GM12878 (cell line): ENCODE data around the gene ABRACL. TPM values are rescaled to one million over a fixed set of nuclear protein-coding genes. Genes with fewer than 3 reads are reported as not detected.

ENCODE experiments used
- ATAC-seq: fragments of 200-7000 bp; cut with Tn5 transposase; 3 replicates; pipeline ENCODE4 v1.9.1; 2020; ENCODE audit warnings: mild to moderate bottlenecking, moderate library complexity
- BruUV-seq: library from RNA; stranded (reverse); fragments of 400-500 nt; replicated peaks from 2 replicates; lab custom pipeline; 2021; lab: Mats Ljungman, UMichigan
- CTCF ChIA-PET: fragments of 300-600 bp; sonication (Branson Sonifier 250); formaldehyde crosslinking; extraction: SDS; loops from one replicate; lab custom pipeline; 2021; ENCODE audit warnings: inconsistent platforms; lab: Yijun Ruan, JAX
- POLR2A ChIA-PET: fragments of 350-600 bp; formaldehyde crosslinking; extraction: SDS; loops from one replicate; lab custom pipeline; 2021; ENCODE audit warnings: inconsistent platforms; lab: Charles Lee
- RAD21 ChIA-PET: fragments of 300-600 bp; sonication (Branson Sonifier 250); formaldehyde crosslinking; loops from one replicate; lab custom pipeline; 2023; ENCODE audit warnings: antibody characterized with exemption; ENCODE audit not compliant: unreplicated experiment; lab: Charles Lee
- SMC1A ChIA-PET: fragments of 300-600 bp; sonication (Branson Sonifier 250); formaldehyde crosslinking; loops from one replicate; lab custom pipeline; 2023; ENCODE audit not compliant: unreplicated experiment, uncharacterized antibody; lab: Charles Lee
- DNase-seq: peaks from one replicate; pipeline ENCODE4 v3.0.0-alpha.2; 2011; ENCODE audit warnings: low read depth, low spot score
- FAIRE-seq: peaks from 3 replicates; lab custom pipeline; 2011; peaks lifted over from hg19 to GRCh38; lab: Jason Lieb, UNC
- H2AFZ ChIP-seq: 2 replicates; pipeline ENCODE4 v1.6.0; 2011; ENCODE audit warnings: low read depth, low read length, control low read depth; ENCODE audit not compliant: control insufficient read depth
- H3K27ac ChIP-seq: 2 replicates; pipeline ENCODE4 v1.5.1; 2011; ENCODE audit warnings: control low read depth; ENCODE audit not compliant: control insufficient read depth, insufficient read depth
- H3K27me3 ChIP-seq, 2 experiments: replicated peaks in 1 of 2; 2 replicates each; pipeline versions ENCODE4 v1.6.0 to v1.6.1; 2011; ENCODE audit warnings: low read length in 1 of 2; ENCODE audit not compliant: control insufficient read depth in 2 of 2, insufficient read depth in 2 of 2
- H3K36me3 ChIP-seq, 2 experiments: 2 replicates each; pipeline ENCODE4 v1.5.1; 2011; ENCODE audit warnings: low read length in 1 of 2; ENCODE audit not compliant: control insufficient read depth in 2 of 2, insufficient read depth in 2 of 2
- H3K4me1 ChIP-seq: 2 replicates; pipeline ENCODE4 v1.6.1; 2011; ENCODE audit warnings: mild to moderate bottlenecking, low read length, moderate library complexity, mixed read lengths; ENCODE audit not compliant: control insufficient read depth, insufficient read depth
- H3K4me2 ChIP-seq: 2 replicates; pipeline ENCODE4 v1.6.0; 2011; ENCODE audit warnings: control low read depth; ENCODE audit not compliant: control insufficient read depth, insufficient read depth
- H3K4me3 ChIP-seq: fragments of 200-600 bp; sonication (generic); 2 replicates; pipeline ENCODE4 v1.5.1; 2016
- H3K79me2 ChIP-seq: 2 replicates; pipeline ENCODE4 v1.6.0; 2011; ENCODE audit warnings: low read length; ENCODE audit not compliant: control insufficient read depth, insufficient read depth
- H3K9ac ChIP-seq: 2 replicates; pipeline ENCODE4 v1.8.0; 2011; ENCODE audit warnings: low read length, control low read depth, mixed read lengths; ENCODE audit not compliant: control insufficient read depth, insufficient read depth
- H3K9me3 ChIP-seq: replicated peaks from 3 replicates; pipeline ENCODE4 v1.5.1; 2011; ENCODE audit warnings: mild to moderate bottlenecking, low read length; ENCODE audit not compliant: control insufficient read depth, insufficient read depth
- H4K20me1 ChIP-seq: 2 replicates; pipeline ENCODE4 v1.6.0; 2011; ENCODE audit not compliant: control insufficient read depth, insufficient read depth
- CEBPB ChIP-seq, 2 experiments: fragments of 150-350 bp in 1 of 2; IDR thresholded peaks; 2 replicates each; pipeline ENCODE4 v1.6.1; 2012 to 2014; ENCODE audit warnings: low read depth in 2 of 2, low read length in 2 of 2, borderline replicate concordance in 1 of 2, inconsistent platforms in 1 of 2
- CUX1 ChIP-seq: IDR thresholded peaks from 2 replicates; pipeline ENCODE4 v1.6.1; 2012; ENCODE audit warnings: improper control_type of control experiment, low read depth, low read length; ENCODE audit not compliant: insufficient replicate concordance
- E2F8 ChIP-seq: fragments of 450-650 bp; IDR thresholded peaks from 2 replicates; pipeline ENCODE4 v1.6.1; 2018; ENCODE audit warnings: mild to moderate bottlenecking, low read depth, moderate library complexity; ENCODE audit not compliant: partially characterized antibody
- FOXM1 ChIP-seq: IDR thresholded peaks from 2 replicates; pipeline ENCODE4 v1.6.1; 2012; ENCODE audit warnings: low read depth, mild to moderate bottlenecking, inconsistent platforms, low read length, moderate library complexity
- HCFC1 ChIP-seq: fragments of 150-350 bp; IDR thresholded peaks from 2 replicates; pipeline ENCODE4 v1.6.1; 2014; ENCODE audit warnings: low read length
- HDAC6 ChIP-seq: fragments of 200-600 bp; sonication (generic); IDR thresholded peaks from one replicate; pipeline ENCODE4 v1.8.0; 2017; ENCODE audit warnings: antibody characterized with exemption; ENCODE audit not compliant: unreplicated experiment
- JUND ChIP-seq: IDR thresholded peaks from 2 replicates; pipeline ENCODE4 v1.6.1; 2012; ENCODE audit warnings: low read depth, mild to moderate bottlenecking, low read length, improper control_type of control experiment, moderate library complexity
- MYC ChIP-seq: IDR thresholded peaks from 2 replicates; pipeline ENCODE4 v1.6.1; 2011; ENCODE audit warnings: mild to moderate bottlenecking, low read length, moderate library complexity, inconsistent platforms; ENCODE audit not compliant: insufficient read depth, insufficient replicate concordance, insufficient read length, severe bottlenecking
- NFYB ChIP-seq: IDR thresholded peaks from 2 replicates; pipeline ENCODE4 v1.6.1; 2011; ENCODE audit warnings: low read depth, mild to moderate bottlenecking, low read length, improper control_type of control experiment, moderate library complexity; ENCODE audit not compliant: insufficient read depth
- NR2C1 ChIP-seq: fragments of 450-650 bp; IDR thresholded peaks from 2 replicates; pipeline ENCODE4 v1.6.1; 2017; ENCODE audit warnings: antibody characterized with exemption, mild to moderate bottlenecking, moderate library complexity
- TARDBP ChIP-seq: IDR thresholded peaks from 2 replicates; pipeline ENCODE4 v1.6.1; 2016; ENCODE audit warnings: borderline replicate concordance
- ZBED1 ChIP-seq: IDR thresholded peaks from 2 replicates; pipeline ENCODE4 v1.6.1; 2016; ENCODE audit warnings: borderline replicate concordance
- ZSCAN29 ChIP-seq: fragments of 450-650 bp; IDR thresholded peaks from 2 replicates; pipeline ENCODE4 v1.6.1; 2017; ENCODE audit warnings: mild to moderate bottlenecking, moderate library complexity
- ZZZ3 ChIP-seq: IDR thresholded peaks from 2 replicates; pipeline ENCODE4 v1.6.1; 2011; ENCODE audit warnings: low read depth; ENCODE audit not compliant: control insufficient read depth, insufficient read length
- whole genome bisulfite sequencing: methylation state at CpG from one replicate; pipeline ENCODE4 v1.1.6; 2016; ENCODE audit warnings: low lambda C conversion rate; ENCODE audit not compliant: insufficient replicate concordance, insufficient coverage; ENCODE audit errors: missing lambda C conversion rate; 5-methylcytosine and 5-hydroxymethylcytosine counted together
- in situ Hi-C: fragments of 300-500 bp; cut with MboI; formaldehyde crosslinking; loops from 9 replicates; pipeline ENCODE4 v1.14.3; 2018; ENCODE audit warnings: mixed read lengths
- intact Hi-C: fragments of 100-400 bp; cut with micrococcal nuclease; formaldehyde crosslinking; loops from one replicate; pipeline ENCODE4 v1.14.2; 2022; ENCODE audit not compliant: unreplicated experiment
- polyA plus RNA-seq, 11 experiments: library from polyadenylated mRNA; depleted of rRNA in 4 of 11; unstranded in 6 of 11; stranded (reverse) in 5 of 11; fragments of >200 nt; fragmentation: Nextera tagmentation in 4 of 11; fragmentation: Illumina TruSeq in 1 of 11; extraction: Ambion mirVana in 4 of 11; extraction: Trizol in 1 of 11; gene quantifications; 1 replicate in 1 of 11; 2 replicates in 10 of 11; pipeline versions ENCODE4 v1.2.1 to v1.2.3, GENCODE V29; 2011 to 2016; ENCODE audit warnings: inconsistent platforms in 2 of 11, missing spikeins in 2 of 11, low read depth in 1 of 11
- total RNA-seq, 4 experiments: library from RNA; depleted of rRNA in 3 of 4; stranded (reverse); fragments of >200 nt in 3 of 4; fragmentation: Illumina TruSeq in 1 of 4; extraction: Trizol in 1 of 4; gene quantifications; 2 replicates each; pipeline versions ENCODE4 v1.2.1 to v1.2.3, GENCODE V29; 2013 to 2021

ABRACL gene
- total and polyA plus RNA-seq, 10 of the 15 experiments (the other 5 are each of a cell fraction or from before 2014, with no cell fraction given) = 111 to 647 (median 192) TPM

- ChIA-PET RAD21 (no interaction called here), SMC1A (interaction anchor here (1.5 kb wide), 1 partner anchor 29 kb away, joined by 6 read pairs; no protein-coding TSS in a partner anchor), CTCF (no interaction called here), POLR2A (no interaction called here)
- Histone ChIP-seq H3K9me3 (no peaks in the 10 kb centered on the region), H3K79me2 (no peaks in the 10 kb centered on the region), H3K27me3 (no peaks in the 10 kb centered on the region), H3K4me2 (no peak overlapping the region), H3K36me3 (no peaks in the 10 kb centered on the region), H3K27ac (no peak overlapping the region), H3K9ac (no peak overlapping the region), H2AFZ (no peak overlapping the region), H3K4me3 (no peak overlapping the region), H4K20me1 (no peaks in the 10 kb centered on the region), H3K4me1 (no peaks in the 10 kb centered on the region)
- 75% methylated on average over 1 of the region's 1 CpG for WGBS
- no peak for DNase-seq
- FAIRE-seq = no peak
- in situ Hi-C loops = no loop called here
- no peak for ATAC-seq
- BruUV-seq = no TSS peak
- intact Hi-C loops = no loop called here
- no peak for TF ChIP-seq NFYB
- TF ChIP-seq NR2C1 = no peak
- TF ChIP-seq CEBPB (IDR thresholded peaks at IDR 0.05; ENCODE audit: borderline replicate concordance in 1 of 2, low read depth in 2 of 2, low read length in 2 of 2) = no peak
- no peak for TF ChIP-seq TARDBP
- TF ChIP-seq MYC = no peak
- no peak for TF ChIP-seq CUX1
- TF ChIP-seq JUND = no peak
- no peak for TF ChIP-seq HCFC1
- TF ChIP-seq HDAC6 = no peak
- no peak for TF ChIP-seq ZSCAN29
- TF ChIP-seq FOXM1 = no peak
- no peak for TF ChIP-seq ZZZ3
- TF ChIP-seq ZBED1 = no peak
- no peak for TF ChIP-seq E2F8
Observed at GRCh38 chr6:139062932-139063646, 34.5 kb downstream of the ABRACL start.
